DND-41 (cell line): Measurements from ENCODE around the gene SUSD4.

Source experiments
- CTCF ChIP-seq: IDR thresholded peaks from 2 replicates; pipeline ENCODE4 v1.5.1; 2012; ENCODE audit warnings: borderline replicate concordance, low read length, moderate library complexity, mild to moderate bottlenecking; ENCODE audit not compliant: poor library complexity, severe bottlenecking; ENCODE audit errors: extremely low read depth
- EZH2 ChIP-seq: IDR thresholded peaks from 3 replicates; pipeline ENCODE4 v1.6.1; 2012; ENCODE audit warnings: borderline replicate concordance, low read depth, mild to moderate bottlenecking, moderate library complexity, low read length, inconsistent platforms; ENCODE audit not compliant: severe bottlenecking

- TF ChIP-seq CTCF (no peak), EZH2 (no peak)
Observed at GRCh38 chr1:223256034-223256433, 107.9 kb downstream of the SUSD4 start.
